ENCODE measurements around the gene KCNK4. TPM values are rescaled to one million over a fixed set of nuclear protein-coding genes. Genes with fewer than 3 reads are reported as not detected.
"Not testable (repeated sequence)": the region's sequence is repeated elsewhere in the genome, so short reads cannot be mapped to it uniquely, and the experiment has no call there.

KCNK4 gene
- total RNA-seq, 1 donor, result under 0.01 TPM

GRCh38 chr11:64304316-64305072 lies 13.4 kb downstream of the KCNK4 start:
- peak; percentile 82 to 92 (median 88) for DNase-seq (ENCODE audit: low read depth in 2 of 3, low spot score in 2 of 3)

DNA sequence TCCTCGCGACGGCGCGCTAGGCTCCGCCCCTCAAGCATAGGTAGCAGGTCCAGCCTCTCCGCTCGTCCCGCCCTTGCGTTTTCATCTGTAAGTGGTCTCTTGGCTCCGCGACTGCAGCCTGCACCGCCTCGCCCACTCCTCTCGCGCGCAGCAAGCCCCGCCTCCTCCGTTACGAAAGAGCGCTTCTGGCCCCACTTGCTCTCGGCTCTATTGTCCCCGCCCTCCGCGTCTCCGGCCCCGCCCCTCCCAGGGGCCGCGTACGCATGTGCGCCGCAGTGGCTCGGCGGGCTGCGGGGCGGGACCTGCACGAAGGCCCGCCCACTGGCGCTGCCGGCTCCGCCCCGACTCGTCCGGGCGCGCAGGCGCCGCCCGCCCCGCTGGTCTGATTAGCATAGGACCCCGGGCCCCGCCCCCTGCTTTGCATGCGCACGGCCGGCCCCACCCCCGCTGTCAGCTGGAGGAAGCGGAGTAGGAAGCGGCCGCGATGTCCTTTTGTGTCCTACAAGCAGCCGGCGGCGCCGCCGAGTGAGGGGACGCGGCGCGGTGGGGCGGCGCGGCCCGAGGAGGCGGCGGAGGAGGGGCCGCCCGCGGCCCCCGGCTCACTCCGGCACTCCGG lies 14.1 kb downstream of the KCNK4 start, which contains the start of gene ESRRA:
ESRRA (plus strand) TSS at position 450 of the 616 bp plus-strand sequence. CDS start 1,656 bp downstream, outside the sequence.
- peak; percentile 98 to 99 (median 99) for DNase-seq (ENCODE audit: low read depth in 2 of 3, low spot score in 2 of 3)

DNA sequence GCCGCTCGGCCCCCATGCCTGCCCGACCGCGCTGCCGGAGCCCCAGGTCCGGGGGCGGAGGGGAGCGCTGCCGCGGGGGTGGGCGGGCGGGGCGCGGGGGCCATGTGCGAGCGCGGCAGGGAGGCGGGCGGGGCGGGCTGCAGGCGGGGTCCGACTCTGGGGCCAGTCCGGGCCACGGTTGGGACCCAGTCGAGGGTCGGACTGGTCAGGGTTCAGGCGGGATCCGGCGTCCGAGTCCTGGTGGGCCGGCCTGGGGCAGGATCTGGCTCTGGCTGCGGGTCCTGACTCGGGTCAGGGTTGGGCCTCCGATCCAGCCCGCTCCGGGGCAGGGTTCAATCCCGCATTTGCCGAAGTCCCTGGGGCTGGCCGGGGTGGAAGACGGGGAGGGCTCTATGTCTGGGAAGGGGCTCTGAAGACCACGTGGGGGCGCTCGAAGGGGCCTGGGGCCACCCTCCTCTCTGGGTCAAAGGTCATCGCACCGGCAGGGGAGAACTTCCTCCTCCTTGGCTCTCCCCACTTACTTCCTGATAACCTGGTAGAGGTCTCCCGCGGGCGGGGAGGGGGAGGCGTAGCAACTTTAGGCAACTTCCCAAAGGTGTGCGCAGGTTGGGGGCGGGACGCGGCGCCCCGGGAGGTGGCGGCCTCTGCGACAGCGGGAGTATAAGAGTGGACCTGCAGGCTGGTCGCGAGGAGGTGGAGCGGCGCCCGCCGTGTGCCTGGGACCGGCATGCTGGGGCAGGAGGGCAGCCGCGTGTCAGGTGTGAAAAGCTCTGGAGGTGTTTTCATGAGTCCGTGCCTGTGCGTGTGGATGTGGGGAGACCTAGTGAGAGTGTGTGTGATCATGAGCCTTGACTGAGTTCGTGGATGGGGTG lies 14.8 kb downstream of the KCNK4 start:
- peak in 2 of 3 donors; percentile 62 to 70 for DNase-seq (ENCODE audit: low read depth in 2 of 3, low spot score in 2 of 3)

DNA sequence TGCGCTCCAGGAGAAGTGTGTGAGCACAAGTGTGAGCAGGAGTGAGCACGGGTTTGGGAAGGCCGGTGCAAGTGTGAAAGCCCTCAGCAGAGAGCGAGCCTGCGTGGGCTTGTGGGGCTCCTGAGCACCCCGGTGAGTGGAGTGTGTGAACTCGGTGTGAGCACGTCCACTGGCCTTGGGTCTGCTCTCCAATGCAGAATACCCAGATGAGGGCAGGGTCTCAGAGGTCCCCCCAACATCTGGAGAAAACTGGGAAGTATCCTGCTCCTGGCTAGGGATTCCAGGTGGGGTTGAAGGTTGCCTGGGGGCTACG lies 15.4 kb downstream of the KCNK4 start:
- no peak for DNase-seq (ENCODE audit: low read depth in 2 of 3, low spot score in 2 of 3)

DNA sequence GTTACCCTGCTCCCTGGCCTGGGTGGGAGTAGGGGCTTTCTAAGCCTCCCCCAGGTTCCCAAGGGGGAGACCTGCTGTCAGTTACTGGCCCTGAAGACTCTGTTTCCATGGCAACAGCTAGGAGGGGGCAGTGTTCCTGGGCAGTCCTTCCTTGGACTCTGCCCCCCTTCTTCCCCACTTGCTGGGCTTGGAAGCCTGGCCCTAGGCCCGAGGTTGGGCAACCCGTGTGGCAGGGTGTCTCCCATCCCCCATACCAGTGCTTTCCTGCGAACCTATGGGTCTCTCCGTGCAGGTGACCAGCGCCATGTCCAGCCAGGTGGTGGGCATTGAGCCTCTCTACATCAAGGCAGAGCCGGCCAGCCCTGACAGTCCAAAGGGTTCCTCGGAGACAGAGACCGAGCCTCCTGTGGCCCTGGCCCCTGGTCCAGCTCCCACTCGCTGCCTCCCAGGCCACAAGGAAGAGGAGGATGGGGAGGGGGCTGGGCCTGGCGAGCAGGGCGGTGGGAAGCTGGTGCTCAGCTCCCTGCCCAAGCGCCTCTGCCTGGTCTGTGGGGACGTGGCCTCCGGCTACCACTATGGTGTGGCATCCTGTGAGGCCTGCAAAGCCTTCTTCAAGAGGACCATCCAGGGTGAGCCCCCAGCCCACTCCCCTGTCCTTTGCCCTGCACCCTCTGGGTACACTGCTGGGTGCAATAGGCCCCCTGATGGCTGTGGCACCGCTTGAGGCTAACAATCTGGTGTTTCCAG lies 15.9 kb downstream of the KCNK4 start:
- DNase-seq (ENCODE audit: low read depth in 2 of 3, low spot score in 2 of 3), result no peak

GRCh38 chr11:64307795-64308194 lies 16.7 kb downstream of the KCNK4 start:
- not testable (repeated sequence) for DNase-seq (ENCODE audit: low read depth in 2 of 3, low spot score in 2 of 3)

DNA sequence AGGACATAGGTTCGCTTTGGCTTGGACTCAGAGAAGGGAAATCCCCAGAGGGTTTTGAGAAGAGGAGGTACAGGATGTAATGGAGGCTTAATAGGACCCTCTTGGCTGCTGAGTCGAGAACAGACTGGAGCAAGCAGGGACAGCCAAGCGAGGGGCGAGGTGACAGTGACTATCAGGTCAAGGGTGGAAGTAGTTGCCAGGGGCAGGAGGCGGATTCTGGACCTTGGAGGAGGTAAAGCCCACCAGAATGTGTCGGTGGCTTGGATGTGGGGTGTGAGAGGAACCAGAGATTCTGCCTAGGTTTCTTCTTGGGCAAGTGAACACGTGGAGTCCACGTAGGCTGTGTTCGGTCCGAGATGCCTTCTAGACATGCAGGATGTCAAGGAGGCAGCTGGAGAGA lies 21.8 kb downstream of the KCNK4 start:
- no peak for DNase-seq (ENCODE audit: low read depth in 2 of 3, low spot score in 2 of 3)

DNA sequence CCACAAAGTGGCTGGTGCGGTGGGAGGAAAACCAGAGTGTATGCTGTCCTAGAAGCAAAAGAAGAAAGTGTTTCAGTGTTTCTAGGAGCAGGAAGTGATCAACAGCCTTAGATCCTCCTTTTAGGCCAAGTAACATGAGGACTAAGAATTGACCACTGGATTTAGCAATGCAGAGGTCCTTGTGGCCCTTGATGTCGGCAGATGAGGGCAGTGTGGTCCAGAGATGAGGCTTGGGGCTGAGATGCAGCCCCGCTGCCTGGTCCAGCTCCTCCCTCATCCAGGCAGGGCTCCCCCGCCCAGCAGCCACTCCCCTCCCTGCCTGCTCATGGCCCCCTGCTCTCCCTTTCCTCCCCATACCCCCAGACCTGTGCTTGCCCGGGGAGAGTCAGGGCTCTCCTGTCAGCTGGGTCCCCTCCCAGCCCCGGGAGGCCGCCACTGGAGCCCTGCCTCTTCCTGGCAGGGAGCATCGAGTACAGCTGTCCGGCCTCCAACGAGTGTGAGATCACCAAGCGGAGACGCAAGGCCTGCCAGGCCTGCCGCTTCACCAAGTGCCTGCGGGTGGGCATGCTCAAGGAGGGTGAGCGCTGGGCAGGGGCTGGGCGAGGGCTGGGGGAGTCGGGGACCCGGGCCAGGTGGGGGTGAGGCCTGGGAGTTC lies 22.5 kb downstream of the KCNK4 start:
- no peak for DNase-seq (ENCODE audit: low read depth in 2 of 3, low spot score in 2 of 3)

- DNase-seq (ENCODE audit: low read depth in 2 of 3, low spot score in 2 of 3), result no peak
Observed at GRCh38 chr11:64314146-64314804, 23.2 kb downstream of the KCNK4 start.

- DNase-seq (ENCODE audit: low read depth in 2 of 3, low spot score in 2 of 3), result no peak
Observed at GRCh38 chr11:64314805-64315561, 23.9 kb downstream of the KCNK4 start.

GRCh38 chr11:64315667-64316526 lies 24.8 kb downstream of the KCNK4 start:
- not testable (repeated sequence) for DNase-seq (ENCODE audit: low read depth in 2 of 3, low spot score in 2 of 3)

GRCh38 chr11:64316672-64317324 lies 25.7 kb downstream of the KCNK4 start:
- DNase-seq (ENCODE audit: low read depth in 2 of 3, low spot score in 2 of 3), result peak; percentile 44 to 61 (median 48)

GRCh38 chr11:64317325-64317960 lies 26.3 kb downstream of the KCNK4 start, which contains the start of gene TRMT112:
TSS of gene TRMT112 (minus strand) at chr11:64317559. CDS start at chr11:64317526, 33 bp downstream.
- peak; percentile 92 to 98 (median 96) for DNase-seq (ENCODE audit: low read depth in 2 of 3, low spot score in 2 of 3)

GRCh38 chr11:64317961-64318765 lies 27.1 kb downstream of the KCNK4 start, which contains the start of gene PRDX5:
TSS of gene PRDX5 (plus strand) at chr11:64318121. CDS start at chr11:64318216, 95 bp downstream.
- DNase-seq (ENCODE audit: low read depth in 2 of 3, low spot score in 2 of 3), result peak; percentile 89 to 97 (median 95)

Measured in hematopoietic multipotent progenitor cell (in vitro differentiated cells).